ENCODE measurements around the gene PPP1R26. TPM values are rescaled to one million over a fixed set of nuclear protein-coding genes. Genes with fewer than 3 reads are reported as not detected.
"Not testable (repeated sequence)": the region's sequence is repeated elsewhere in the genome, so short reads cannot be mapped to it uniquely, and the experiment has no call there.

The PPP1R26 gene
- total and polyA plus RNA-seq, 4 donors: 9.3 to 29.6 (median 18.3) TPM

- Histone ChIP-seq H3K4me3 (no peak overlapping the region), H3K36me3 (ENCODE audit: control insufficient read depth in 4 of 4, insufficient read depth in 4 of 4, low read length in 4 of 4) (no peaks in the 10 kb centered on the region), H3K9me3 (ENCODE audit: control insufficient read depth in 4 of 4, insufficient read depth in 3 of 4, low read length in 3 of 4) (peaks cover 0 to 6% (median 1%) of the 10 kb centered on the region in 4 donors), H3K27ac (ENCODE audit: low read depth in 1 of 2, low read length in 1 of 2) (no peak overlapping the region), H3K9ac (ENCODE audit: insufficient read depth in 1 of 2, low read length in 2 of 2) (no peak overlapping the region), H3K4me1 (ENCODE audit: control insufficient read depth in 5 of 5, insufficient read depth in 5 of 5, low read length in 5 of 5) (no peaks in the 10 kb centered on the region), H3K27me3 (ENCODE audit: control insufficient read depth in 3 of 3, insufficient read depth in 3 of 3, low read length in 2 of 3) (no peaks in the 10 kb centered on the region)
- TF ChIP-seq CTCF (IDR thresholded peaks at IDR 0.05; ENCODE audit: control extremely low read depth, extremely low read depth): no peak
- ATAC-seq (ENCODE audit: insufficient read depth, low FRiP score): no peak
- 82 to 83% methylated on average over 18 to 19 of the region's 19 CpGs for WGBS, 2 donors
- no peak for DNase-seq
Observed at GRCh38 chr9:135513351-135513846, 33.8 kb downstream of the PPP1R26 start.

GRCh38 chr9:135513906-135514305 is 34.3 kb downstream of the PPP1R26 start:
- not testable (repeated sequence) for H3K4me1 ChIP-seq (ENCODE audit: control insufficient read depth in 5 of 5, insufficient read depth in 5 of 5, low read length in 5 of 5); H3K4me3 ChIP-seq; H3K9me3 ChIP-seq (ENCODE audit: control insufficient read depth in 4 of 4, insufficient read depth in 3 of 4, low read length in 3 of 4); H3K27me3 ChIP-seq (ENCODE audit: control insufficient read depth in 3 of 3, insufficient read depth in 3 of 3, low read length in 2 of 3); H3K9ac ChIP-seq (ENCODE audit: insufficient read depth in 1 of 2, low read length in 2 of 2); ATAC-seq (ENCODE audit: insufficient read depth, low FRiP score); DNase-seq; H3K27ac ChIP-seq (ENCODE audit: low read depth in 1 of 2, low read length in 1 of 2); H3K36me3 ChIP-seq (ENCODE audit: control insufficient read depth in 4 of 4, insufficient read depth in 4 of 4, low read length in 4 of 4)
- WGBS, 2 donors: 82 to 84% methylated on average over 9 of the region's 9 CpGs

GRCh38 chr9:135514342-135515082 is 34.9 kb downstream of the PPP1R26 start:
- ATAC-seq (ENCODE audit: insufficient read depth, low FRiP score): no peak
- Histone ChIP-seq H3K4me1 (ENCODE audit: control insufficient read depth in 5 of 5, insufficient read depth in 5 of 5, low read length in 5 of 5) (no peaks in the 10 kb centered on the region), H3K9me3 (ENCODE audit: control insufficient read depth in 4 of 4, insufficient read depth in 3 of 4, low read length in 3 of 4) (peaks cover 0 to under 1% (median under 1%) of the 10 kb centered on the region in 4 donors), H3K9ac (ENCODE audit: insufficient read depth in 1 of 2, low read length in 2 of 2) (no peak overlapping the region), H3K27ac (ENCODE audit: low read depth in 1 of 2, low read length in 1 of 2) (no peak overlapping the region), H3K4me3 (no peak overlapping the region), H3K27me3 (ENCODE audit: control insufficient read depth in 3 of 3, insufficient read depth in 3 of 3, low read length in 2 of 3) (peaks cover 0 to under 1% (median 0%) of the 10 kb centered on the region in 3 donors), H3K36me3 (ENCODE audit: control insufficient read depth in 4 of 4, insufficient read depth in 4 of 4, low read length in 4 of 4) (no peaks in the 10 kb centered on the region)
- TF ChIP-seq CTCF (IDR thresholded peaks at IDR 0.05; ENCODE audit: control extremely low read depth, extremely low read depth): no peak
- DNase-seq: no peak
- 83% methylated on average over 14 to 16 of the region's 17 CpGs for WGBS, 2 donors

- Histone ChIP-seq H3K27ac (ENCODE audit: low read depth in 1 of 2, low read length in 1 of 2) (no peak overlapping the region), H3K36me3 (ENCODE audit: control insufficient read depth in 4 of 4, insufficient read depth in 4 of 4, low read length in 4 of 4) (no peaks in the 10 kb centered on the region), H3K9ac (ENCODE audit: insufficient read depth in 1 of 2, low read length in 2 of 2) (no peak overlapping the region), H3K4me3 (no peak overlapping the region), H3K4me1 (ENCODE audit: control insufficient read depth in 5 of 5, insufficient read depth in 5 of 5, low read length in 5 of 5) (no peaks in the 10 kb centered on the region), H3K9me3 (ENCODE audit: control insufficient read depth in 4 of 4, insufficient read depth in 3 of 4, low read length in 3 of 4) (peaks cover 0 to 2% (median 0%) of the 10 kb centered on the region in 4 donors), H3K27me3 (ENCODE audit: control insufficient read depth in 3 of 3, insufficient read depth in 3 of 3, low read length in 2 of 3) (peaks cover 0 to 4% (median 0%) of the 10 kb centered on the region in 3 donors)
- ATAC-seq (ENCODE audit: insufficient read depth, low FRiP score): no peak
- DNase-seq: no peak
- WGBS, 2 donors: 87 to 88% methylated on average over 31 of the region's 31 CpGs
- no peak for TF ChIP-seq CTCF (IDR thresholded peaks at IDR 0.05; ENCODE audit: control extremely low read depth, extremely low read depth)
Observed at GRCh38 chr9:135515083-135515951, 35.7 kb downstream of the PPP1R26 start.

All from lung (tissue), 12 donors.